Measurements from ENCODE around the gene CHIC1.
"Not testable (repeated sequence)": the region's sequence is repeated elsewhere in the genome, so short reads cannot be mapped to it uniquely, and the experiment has no call there.

CHIC1 gene

DNA sequence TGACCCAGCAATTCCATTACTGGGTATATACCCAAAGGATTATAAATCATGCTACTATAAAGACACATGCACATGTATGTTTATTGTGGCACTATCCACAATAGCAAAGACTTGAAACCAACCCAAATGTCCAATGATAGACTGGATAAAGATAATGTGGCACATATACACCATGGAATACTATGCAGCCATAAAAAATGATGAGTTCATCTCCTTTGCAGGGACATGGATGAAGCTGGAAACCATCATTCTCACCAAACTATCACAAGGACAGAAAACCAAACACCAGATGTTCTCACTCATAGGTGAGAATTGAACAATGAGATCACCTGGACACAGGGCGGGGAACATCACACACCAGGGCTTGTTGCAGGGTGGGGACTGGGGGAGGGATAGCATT is 144.0 kb downstream of the CHIC1 start:
- H3K4me3 ChIP-seq, H3K27ac ChIP-seq: not testable (repeated sequence)

DNA sequence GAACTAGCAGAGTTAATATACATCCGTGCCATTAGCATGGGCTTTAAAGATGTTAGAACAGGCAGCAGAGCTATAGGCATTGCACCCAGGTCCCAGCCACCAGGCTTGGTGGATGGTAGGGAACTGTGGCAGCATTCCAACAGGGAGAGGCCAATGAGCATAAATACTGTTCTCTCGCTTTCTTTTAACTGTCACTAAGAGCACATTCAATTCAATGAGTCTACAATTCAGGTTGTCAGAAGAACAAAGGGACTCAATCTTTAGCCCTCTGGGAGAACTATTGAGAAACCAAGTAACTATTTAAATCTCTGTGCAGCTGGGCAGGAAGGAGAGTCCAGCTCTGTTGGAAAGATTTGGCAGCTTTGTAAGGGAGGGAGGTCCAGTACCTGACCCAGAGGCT is 165.6 kb downstream of the CHIC1 start:
- H3K27ac ChIP-seq: no peak overlapping the region
- no peak overlapping the region for H3K4me3 ChIP-seq
